GM23338 (cell line): ENCODE data around the gene MYLK. TPM values are rescaled to one million over a fixed set of nuclear protein-coding genes. Genes with fewer than 3 reads are reported as not detected.

Experiments used
- ATAC-seq: fragments of 200-7000 bp; cut with Tn5 transposase; 3 replicates; pipeline ENCODE4 v1.9.1; 2020
- DNase-seq: peaks from one replicate; pipeline ENCODE4 v3.0.0-alpha.2; 2015; ENCODE audit warnings: low spot score
- H2AFZ ChIP-seq: fragments of 200-600 bp; sonication (generic); 2 replicates; pipeline ENCODE4 v1.8.0; 2016; ENCODE audit warnings: antibody characterized with exemption, mild to moderate bottlenecking, moderate library complexity
- H3F3A ChIP-seq: fragments of 200-600 bp; sonication (generic); replicated peaks from 2 replicates; pipeline ENCODE4 v1.8.0; 2017; ENCODE audit warnings: antibody characterized with exemption, mixed run types, low read depth
- H3K27ac ChIP-seq: fragments of 200-600 bp; sonication (generic); 2 replicates; pipeline ENCODE4 v1.6.1; 2016; ENCODE audit warnings: low read depth
- H3K27me3 ChIP-seq: fragments of 200-600 bp; sonication (generic); 2 replicates; pipeline ENCODE4 v1.8.0; 2016; ENCODE audit warnings: mild to moderate bottlenecking, mixed run types, moderate library complexity; ENCODE audit not compliant: insufficient read depth
- H3K36me3 ChIP-seq: fragments of 200-600 bp; sonication (generic); 2 replicates; pipeline ENCODE4 v1.8.0; 2016; ENCODE audit warnings: mild to moderate bottlenecking; ENCODE audit not compliant: insufficient read depth
- H3K4me1 ChIP-seq: fragments of 200-600 bp; sonication (generic); 2 replicates; pipeline ENCODE4 v1.8.0; 2016; ENCODE audit warnings: mild to moderate bottlenecking, moderate library complexity; ENCODE audit not compliant: insufficient read depth
- H3K4me2 ChIP-seq: fragments of 200-600 bp; sonication (generic); 2 replicates; pipeline ENCODE4 v1.7.1; 2017; ENCODE audit warnings: mixed run types
- H3K4me3 ChIP-seq: fragments of 200-600 bp; sonication (generic); 2 replicates; pipeline ENCODE4 v1.6.1; 2016; ENCODE audit warnings: mixed run types
- H3K79me2 ChIP-seq: fragments of 200-600 bp; sonication (generic); replicated peaks from 2 replicates; pipeline ENCODE4 v1.8.0; 2017; ENCODE audit warnings: mild to moderate bottlenecking; ENCODE audit not compliant: insufficient read depth
- H3K9me2 ChIP-seq: fragments of 200-600 bp; sonication (generic); 2 replicates; pipeline ENCODE4 v1.8.0; 2017; ENCODE audit not compliant: insufficient read depth
- H4K20me1 ChIP-seq: fragments of 200-600 bp; sonication (generic); replicated peaks from 2 replicates; pipeline ENCODE4 v1.8.0; 2017; ENCODE audit warnings: mild to moderate bottlenecking; ENCODE audit not compliant: insufficient read depth
- H3K27ac Mint-ChIP-seq: 2 replicates; pipeline ENCODE4 v1.8.0; 2020; ENCODE audit warnings: inconsistent platforms, mild to moderate bottlenecking, moderate library complexity, mixed read lengths
- H3K27me3 Mint-ChIP-seq: 3 replicates; pipeline ENCODE4 v1.8.0; 2022; ENCODE audit warnings: low read depth, mild to moderate bottlenecking, moderate library complexity, mixed read lengths, inconsistent platforms; ENCODE audit not compliant: insufficient read depth, poor library complexity
- H3K36me3 Mint-ChIP-seq: 3 replicates; pipeline ENCODE4 v1.8.0; 2021; ENCODE audit warnings: low read depth, mild to moderate bottlenecking, inconsistent platforms, moderate library complexity, mixed read lengths
- H3K4me1 Mint-ChIP-seq: 3 replicates; pipeline ENCODE4 v1.8.0; 2020; ENCODE audit warnings: mild to moderate bottlenecking, inconsistent platforms, mixed read lengths
- H3K4me3 Mint-ChIP-seq: 3 replicates; pipeline ENCODE4 v1.8.0; 2021; ENCODE audit warnings: moderate library complexity, mild to moderate bottlenecking, inconsistent platforms, mixed read lengths
- H3K9me3 Mint-ChIP-seq: 3 replicates; pipeline ENCODE4 v1.8.0; 2020; ENCODE audit warnings: moderate library complexity, mild to moderate bottlenecking, inconsistent platforms, mixed read lengths
- CREB1 ChIP-seq: fragments of 250-450 bp; sonication (Bioruptor Pico); IDR thresholded peaks from 2 replicates; pipeline ENCODE4 v1.5.0; 2020; ENCODE audit warnings: low read depth, mild to moderate bottlenecking, moderate library complexity
- EZH2 ChIP-seq: fragments of 200-600 bp; sonication (generic); IDR thresholded peaks from one replicate; pipeline ENCODE4 v1.8.0; 2017; ENCODE audit warnings: antibody characterized with exemption, mild to moderate bottlenecking, low read depth; ENCODE audit not compliant: unreplicated experiment
- JUNB ChIP-seq: IDR thresholded peaks from one replicate; pipeline ENCODE4 v1.6.1; 2016; ENCODE audit warnings: antibody characterized with exemption; ENCODE audit not compliant: unreplicated experiment
- NANOG ChIP-seq: IDR thresholded peaks from 2 replicates; pipeline ENCODE4 v1.6.1; 2016; ENCODE audit warnings: antibody characterized with exemption, borderline replicate concordance
- POLR2AphosphoS5 ChIP-seq: IDR thresholded peaks from 2 replicates; pipeline ENCODE4 v1.6.1; 2016; ENCODE audit warnings: antibody characterized with exemption, low read depth
- STAT1 ChIP-seq: IDR thresholded peaks from one replicate; pipeline ENCODE4 v1.6.1; 2016; ENCODE audit warnings: antibody characterized with exemption; ENCODE audit not compliant: unreplicated experiment
- ZNF114 ChIP-seq: fragments of 250-450 bp; sonication (Bioruptor Pico); IDR thresholded peaks from 2 replicates; pipeline ENCODE4 v1.5.0; 2020; ENCODE audit warnings: mild to moderate bottlenecking, moderate library complexity
- ZNF331 ChIP-seq: fragments of 250-450 bp; sonication (Bioruptor Pico); IDR thresholded peaks from 2 replicates; pipeline ENCODE4 v1.5.0; 2020; ENCODE audit warnings: low read depth, mild to moderate bottlenecking, moderate library complexity
- polyA plus RNA-seq: library from polyadenylated mRNA; unstranded; fragments of >200 nt; fragmentation: Nextera tagmentation; extraction: Ambion mirVana; gene quantifications from 2 replicates; pipeline ENCODE4 v1.2.1, GENCODE V29; 2016
- total RNA-seq: library from RNA; depleted of rRNA; stranded (reverse); fragments of >200 nt; shearing (Covaris generic); gene quantifications from 2 replicates; pipeline ENCODE4 v1.2.3, GENCODE V29; 2014
- TF ChIP-seq, protein P1 (sequence below), 2 experiments: fragments of 200-600 bp in 1 of 2; sonication (generic) in 1 of 2; conservative IDR thresholded peaks; 2 replicates each; pipeline versions ENCODE4 v1.5.1 to v1.6.1; 2016 to 2017; ENCODE audit warnings: antibody characterized with exemption in 2 of 2, low read depth in 2 of 2, mild to moderate bottlenecking in 2 of 2, moderate library complexity in 1 of 2
- TF ChIP-seq, protein P2 (sequence below): IDR thresholded peaks from 2 replicates; pipeline ENCODE4 v1.6.1; 2016; ENCODE audit warnings: antibody characterized with exemption
- TF ChIP-seq, protein P3 (sequence below): IDR thresholded peaks from one replicate; pipeline ENCODE4 v1.6.1; 2018; ENCODE audit warnings: antibody characterized with exemption; ENCODE audit not compliant: unreplicated experiment

Gene MYLK
- total and polyA plus RNA-seq, 2 experiments from 2014 or later: 11.5 to 17.9 TPM

DNA sequence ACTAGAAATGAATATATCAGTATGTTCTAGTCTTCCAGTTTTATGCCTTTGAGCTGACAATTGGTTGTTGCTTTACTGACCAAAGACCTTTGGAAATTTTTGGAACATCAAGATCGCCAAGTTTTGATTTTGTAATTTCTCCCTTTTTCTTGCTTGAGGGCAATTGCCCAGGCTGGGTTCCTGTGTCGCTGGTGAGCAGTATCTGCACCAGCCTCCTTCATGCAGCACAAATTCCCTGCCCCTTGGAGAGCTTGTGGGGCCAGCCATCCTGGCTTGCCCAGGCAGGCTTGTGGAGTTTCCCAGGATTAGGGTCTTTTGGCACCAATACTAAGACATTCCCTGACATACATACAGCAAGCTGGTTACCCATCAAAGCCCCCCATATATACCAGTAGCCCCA lies 261.4 kb downstream of the MYLK start:
- ATAC-seq (no peak), DNase-seq (no peak)
- H3K27ac ChIP-seq: no peak overlapping the region
- H2AFZ ChIP-seq: no peak overlapping the region
- H3K36me3 ChIP-seq: no peaks in the 10 kb centered on the region
- Mint-ChIP-seq H3K27ac (no peak overlapping the region), H3K9me3 (no peaks in the 10 kb centered on the region; the same call in 2 of the 3 replicates), H3K36me3 (peaks cover 3% of the 10 kb centered on the region; the same call in 2 of the 3 replicates), H3K27me3 (peaks cover 6% of the 10 kb centered on the region), H3K4me3 (no peak overlapping the region), H3K4me1 (peaks cover 18% of the 10 kb centered on the region)
- no peaks in the 10 kb centered on the region for H3F3A ChIP-seq
- TF ChIP-seq, protein P1, sequence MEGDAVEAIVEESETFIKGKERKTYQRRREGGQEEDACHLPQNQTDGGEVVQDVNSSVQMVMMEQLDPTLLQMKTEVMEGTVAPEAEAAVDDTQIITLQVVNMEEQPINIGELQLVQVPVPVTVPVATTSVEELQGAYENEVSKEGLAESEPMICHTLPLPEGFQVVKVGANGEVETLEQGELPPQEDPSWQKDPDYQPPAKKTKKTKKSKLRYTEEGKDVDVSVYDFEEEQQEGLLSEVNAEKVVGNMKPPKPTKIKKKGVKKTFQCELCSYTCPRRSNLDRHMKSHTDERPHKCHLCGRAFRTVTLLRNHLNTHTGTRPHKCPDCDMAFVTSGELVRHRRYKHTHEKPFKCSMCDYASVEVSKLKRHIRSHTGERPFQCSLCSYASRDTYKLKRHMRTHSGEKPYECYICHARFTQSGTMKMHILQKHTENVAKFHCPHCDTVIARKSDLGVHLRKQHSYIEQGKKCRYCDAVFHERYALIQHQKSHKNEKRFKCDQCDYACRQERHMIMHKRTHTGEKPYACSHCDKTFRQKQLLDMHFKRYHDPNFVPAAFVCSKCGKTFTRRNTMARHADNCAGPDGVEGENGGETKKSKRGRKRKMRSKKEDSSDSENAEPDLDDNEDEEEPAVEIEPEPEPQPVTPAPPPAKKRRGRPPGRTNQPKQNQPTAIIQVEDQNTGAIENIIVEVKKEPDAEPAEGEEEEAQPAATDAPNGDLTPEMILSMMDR (conservative IDR thresholded peaks at IDR 0.05; ENCODE audit: low read depth in 2 of 2): no peak
- TF ChIP-seq POLR2AphosphoS5 (no peak), CREB1 (CRISPR knock-in tag) (no peak), STAT1 (no peak), ZNF114 (no peak), ZNF331 (CRISPR knock-in tag) (no peak)
- H3K4me3 ChIP-seq: no peak overlapping the region
- no peaks in the 10 kb centered on the region for H3K9me2 ChIP-seq
- peaks cover 9% of the 10 kb centered on the region; the same call in 1 of the 2 replicates for H3K4me1 ChIP-seq
- no peaks in the 10 kb centered on the region for H3K79me2 ChIP-seq
- no peaks in the 10 kb centered on the region for H4K20me1 ChIP-seq
- no peaks in the 10 kb centered on the region for H3K27me3 ChIP-seq
- no peak overlapping the region for H3K4me2 ChIP-seq

DNA sequence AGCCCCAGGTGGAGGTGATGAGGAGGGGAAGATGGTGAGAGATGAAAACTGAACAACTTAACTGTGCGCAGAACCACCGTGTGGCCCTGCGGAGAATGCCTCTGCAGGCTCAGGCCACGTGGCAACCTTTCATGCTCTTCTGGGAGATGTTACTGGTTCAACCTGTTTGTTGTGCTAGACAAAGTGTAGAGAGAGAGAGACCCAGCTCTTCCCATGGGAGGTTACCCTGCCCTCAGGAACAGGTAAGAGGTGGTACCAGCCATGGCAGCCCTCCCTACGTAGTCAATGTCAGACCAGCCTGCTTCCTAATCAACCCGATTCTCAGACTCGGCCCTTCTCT lies 262.3 kb downstream of the MYLK start:
- Histone ChIP-seq H3K27me3 (no peaks in the 10 kb centered on the region), H3F3A (no peaks in the 10 kb centered on the region), H4K20me1 (no peaks in the 10 kb centered on the region), H3K4me1 (peaks cover 9% of the 10 kb centered on the region; the same call in 1 of the 2 replicates), H3K36me3 (no peaks in the 10 kb centered on the region), H3K4me2 (0 out of 2 replicates have a peak overlapping the region, but pooled peaks have one; percentile 27), H3K9me2 (no peaks in the 10 kb centered on the region), H3K27ac (no peak overlapping the region), H3K79me2 (no peaks in the 10 kb centered on the region), H2AFZ (no peak overlapping the region), H3K4me3 (no peak overlapping the region)
- Mint-ChIP-seq H3K27me3 (peaks cover 6% of the 10 kb centered on the region), H3K27ac (no peak overlapping the region), H3K4me3 (no peak overlapping the region), H3K36me3 (peaks cover 3% of the 10 kb centered on the region; the same call in 2 of the 3 replicates), H3K4me1 (peaks cover 18% of the 10 kb centered on the region), H3K9me3 (no peaks in the 10 kb centered on the region; the same call in 2 of the 3 replicates)
- ATAC-seq: peak; percentile 20; the same call in 2 of the 3 replicates
- DNase-seq: no peak
- TF ChIP-seq NANOG (no peak), JUNB (no peak), EZH2 (no peak), STAT1 (no peak)
- TF ChIP-seq, protein P2, sequence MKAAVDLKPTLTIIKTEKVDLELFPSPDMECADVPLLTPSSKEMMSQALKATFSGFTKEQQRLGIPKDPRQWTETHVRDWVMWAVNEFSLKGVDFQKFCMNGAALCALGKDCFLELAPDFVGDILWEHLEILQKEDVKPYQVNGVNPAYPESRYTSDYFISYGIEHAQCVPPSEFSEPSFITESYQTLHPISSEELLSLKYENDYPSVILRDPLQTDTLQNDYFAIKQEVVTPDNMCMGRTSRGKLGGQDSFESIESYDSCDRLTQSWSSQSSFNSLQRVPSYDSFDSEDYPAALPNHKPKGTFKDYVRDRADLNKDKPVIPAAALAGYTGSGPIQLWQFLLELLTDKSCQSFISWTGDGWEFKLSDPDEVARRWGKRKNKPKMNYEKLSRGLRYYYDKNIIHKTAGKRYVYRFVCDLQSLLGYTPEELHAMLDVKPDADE: no peak
- TF ChIP-seq, protein P3, sequence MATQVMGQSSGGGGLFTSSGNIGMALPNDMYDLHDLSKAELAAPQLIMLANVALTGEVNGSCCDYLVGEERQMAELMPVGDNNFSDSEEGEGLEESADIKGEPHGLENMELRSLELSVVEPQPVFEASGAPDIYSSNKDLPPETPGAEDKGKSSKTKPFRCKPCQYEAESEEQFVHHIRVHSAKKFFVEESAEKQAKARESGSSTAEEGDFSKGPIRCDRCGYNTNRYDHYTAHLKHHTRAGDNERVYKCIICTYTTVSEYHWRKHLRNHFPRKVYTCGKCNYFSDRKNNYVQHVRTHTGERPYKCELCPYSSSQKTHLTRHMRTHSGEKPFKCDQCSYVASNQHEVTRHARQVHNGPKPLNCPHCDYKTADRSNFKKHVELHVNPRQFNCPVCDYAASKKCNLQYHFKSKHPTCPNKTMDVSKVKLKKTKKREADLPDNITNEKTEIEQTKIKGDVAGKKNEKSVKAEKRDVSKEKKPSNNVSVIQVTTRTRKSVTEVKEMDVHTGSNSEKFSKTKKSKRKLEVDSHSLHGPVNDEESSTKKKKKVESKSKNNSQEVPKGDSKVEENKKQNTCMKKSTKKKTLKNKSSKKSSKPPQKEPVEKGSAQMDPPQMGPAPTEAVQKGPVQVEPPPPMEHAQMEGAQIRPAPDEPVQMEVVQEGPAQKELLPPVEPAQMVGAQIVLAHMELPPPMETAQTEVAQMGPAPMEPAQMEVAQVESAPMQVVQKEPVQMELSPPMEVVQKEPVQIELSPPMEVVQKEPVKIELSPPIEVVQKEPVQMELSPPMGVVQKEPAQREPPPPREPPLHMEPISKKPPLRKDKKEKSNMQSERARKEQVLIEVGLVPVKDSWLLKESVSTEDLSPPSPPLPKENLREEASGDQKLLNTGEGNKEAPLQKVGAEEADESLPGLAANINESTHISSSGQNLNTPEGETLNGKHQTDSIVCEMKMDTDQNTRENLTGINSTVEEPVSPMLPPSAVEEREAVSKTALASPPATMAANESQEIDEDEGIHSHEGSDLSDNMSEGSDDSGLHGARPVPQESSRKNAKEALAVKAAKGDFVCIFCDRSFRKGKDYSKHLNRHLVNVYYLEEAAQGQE: no peak
- TF ChIP-seq, protein P1 (conservative IDR thresholded peaks at IDR 0.05; ENCODE audit: low read depth in 2 of 2): no peak
